BJ (cell line): ENCODE data around the gene OSM. TPM values are rescaled to one million over a fixed set of nuclear protein-coding genes. Genes with fewer than 3 reads are reported as not detected.
A peak's percentile ranks its signal among the peaks of the same experiment; 100 is the strongest.

Experiments used
- CTCF ChIA-PET: fragments of 350-600 bp; formaldehyde crosslinking; extraction: SDS; loops from one replicate; lab custom pipeline; 2021; ENCODE audit warnings: antibody characterized with exemption, inconsistent platforms; lab: Yijun Ruan, JAX
- POLR2A ChIA-PET: fragments of 300-600 bp; sonication (Branson Sonifier 250); formaldehyde crosslinking; extraction: SDS; loops from one replicate; lab custom pipeline; 2021; ENCODE audit warnings: antibody characterized with exemption; lab: Charles Lee
- DNase-seq: peaks from one replicate; pipeline ENCODE4 v3.0.0-alpha.2; 2011; ENCODE audit warnings: low read depth
- H3K27me3 ChIP-seq: 2 replicates; pipeline ENCODE4 v1.6.0; 2011; ENCODE audit warnings: low read length; ENCODE audit not compliant: control insufficient read depth, insufficient read depth
- H3K36me3 ChIP-seq: 2 replicates; pipeline ENCODE4 v1.5.1; 2011; ENCODE audit warnings: low read length; ENCODE audit not compliant: control insufficient read depth, insufficient read depth
- H3K4me3 ChIP-seq: 2 replicates; pipeline ENCODE4 v1.5.1; 2011; ENCODE audit warnings: low read depth, mild to moderate bottlenecking, control low read depth, low read length
- polyA plus RNA-seq: library from polyadenylated mRNA; depleted of rRNA; stranded (reverse); fragments of >200 nt; gene quantifications from 2 replicates; pipeline ENCODE4 v1.2.3, GENCODE V29; 2011
- TF ChIP-seq, protein P1 (sequence below): IDR thresholded peaks from 2 replicates; pipeline ENCODE4 v1.5.1; 2011; ENCODE audit warnings: low read depth, mild to moderate bottlenecking, control low read depth, inconsistent platforms, low read length, moderate library complexity; ENCODE audit not compliant: insufficient read depth

Gene OSM
- polyA plus RNA-seq, 1 experiment: not detected

- TF ChIP-seq, protein P1, sequence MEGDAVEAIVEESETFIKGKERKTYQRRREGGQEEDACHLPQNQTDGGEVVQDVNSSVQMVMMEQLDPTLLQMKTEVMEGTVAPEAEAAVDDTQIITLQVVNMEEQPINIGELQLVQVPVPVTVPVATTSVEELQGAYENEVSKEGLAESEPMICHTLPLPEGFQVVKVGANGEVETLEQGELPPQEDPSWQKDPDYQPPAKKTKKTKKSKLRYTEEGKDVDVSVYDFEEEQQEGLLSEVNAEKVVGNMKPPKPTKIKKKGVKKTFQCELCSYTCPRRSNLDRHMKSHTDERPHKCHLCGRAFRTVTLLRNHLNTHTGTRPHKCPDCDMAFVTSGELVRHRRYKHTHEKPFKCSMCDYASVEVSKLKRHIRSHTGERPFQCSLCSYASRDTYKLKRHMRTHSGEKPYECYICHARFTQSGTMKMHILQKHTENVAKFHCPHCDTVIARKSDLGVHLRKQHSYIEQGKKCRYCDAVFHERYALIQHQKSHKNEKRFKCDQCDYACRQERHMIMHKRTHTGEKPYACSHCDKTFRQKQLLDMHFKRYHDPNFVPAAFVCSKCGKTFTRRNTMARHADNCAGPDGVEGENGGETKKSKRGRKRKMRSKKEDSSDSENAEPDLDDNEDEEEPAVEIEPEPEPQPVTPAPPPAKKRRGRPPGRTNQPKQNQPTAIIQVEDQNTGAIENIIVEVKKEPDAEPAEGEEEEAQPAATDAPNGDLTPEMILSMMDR: no peak
These were observed 38.0 kb upstream of the OSM start for GRCh38 chr22:30304495-30305244.

DNA sequence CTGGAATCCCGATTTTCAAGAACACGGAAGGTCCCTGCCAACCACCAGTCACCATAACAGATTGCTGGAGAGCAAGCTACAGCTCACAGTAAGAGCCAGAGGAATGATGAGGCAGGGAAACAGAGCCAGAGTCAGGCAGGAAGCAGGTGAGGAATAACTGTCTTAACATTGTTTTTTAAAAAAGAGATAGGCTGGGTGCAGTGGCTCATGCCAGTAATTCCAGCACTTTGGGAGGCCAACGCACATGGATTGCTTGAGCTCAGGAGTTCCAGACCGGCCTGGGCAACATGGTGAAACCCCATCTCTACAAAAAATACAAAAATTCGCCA lies 36.1 kb upstream of the OSM start:
- CTCF ChIA-PET: interaction anchor here (1.1 to 5.5 kb wide), 4 partner anchors 14 to 88 kb away, joined by 3 to 31 read pairs (median 6); partner anchors contain the start of gene CASTOR1
- POLR2A ChIA-PET: interaction anchor here (0.7 kb wide), 1 partner anchor 945 kb away, joined by 4 read pairs; no protein-coding TSS in a partner anchor
- TF ChIP-seq, protein P1: no peak
- H3K36me3 ChIP-seq: peaks cover 30% of the 10 kb centered on the region
- no peaks in the 10 kb centered on the region for H3K27me3 ChIP-seq
- H3K4me3 ChIP-seq: no peak overlapping the region
- DNase-seq: no peak

More at GRCh38 chr22:30304495-30305244, 38.0 kb upstream of the OSM start:
- ChIA-PET CTCF (interaction anchor here (2.4 to 5.5 kb wide), 2 partner anchors 16 to 19 kb away, joined by 9 to 31 read pairs; partner anchors contain the start of gene CASTOR1), POLR2A (no interaction called here)
- Histone ChIP-seq H3K36me3 (peaks cover 14% of the 10 kb centered on the region), H3K27me3 (no peaks in the 10 kb centered on the region), H3K4me3 (no peak overlapping the region)
- no peak for DNase-seq

DNA sequence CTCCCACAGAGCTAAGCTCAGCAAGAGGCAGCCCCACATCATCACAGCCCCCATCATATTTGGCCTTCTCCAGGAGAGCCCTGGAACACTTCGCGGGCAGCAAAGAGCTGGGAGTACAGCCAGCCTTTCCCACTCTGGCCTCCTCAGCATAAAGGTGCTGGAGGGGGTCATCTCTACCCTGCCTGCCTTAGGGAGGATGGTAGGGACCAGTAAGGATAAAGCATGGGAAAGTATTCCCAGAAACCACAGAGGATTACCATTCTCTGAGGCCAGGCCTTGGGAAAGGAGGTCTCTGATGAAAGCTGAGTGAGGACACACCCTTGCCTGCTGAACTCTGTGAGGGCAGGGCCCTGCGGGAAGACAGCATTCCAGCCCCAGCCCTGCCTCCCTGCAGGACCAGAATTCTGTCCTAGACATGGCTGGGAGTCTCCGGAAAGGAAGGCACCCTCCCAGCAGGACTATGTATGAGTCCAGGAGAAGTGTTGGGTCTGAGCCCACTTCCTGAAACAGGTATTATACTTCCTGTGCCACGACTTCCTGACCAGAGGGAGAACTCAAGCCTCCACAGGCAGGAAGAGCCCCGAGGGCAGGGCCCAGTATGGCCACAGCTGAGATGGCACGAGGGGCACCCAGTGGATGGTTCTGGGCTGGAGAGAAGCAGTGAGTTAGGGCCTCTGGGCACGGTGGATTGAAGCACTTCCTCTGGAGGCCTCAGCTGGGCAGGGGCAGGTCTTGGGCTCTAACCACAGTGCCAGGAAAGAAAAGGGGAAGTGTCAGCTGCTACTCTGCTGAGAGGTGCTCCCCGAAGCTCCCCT lies 35.6 kb upstream of the OSM start:
- Histone ChIP-seq H3K4me3 (no peak overlapping the region), H3K27me3 (no peaks in the 10 kb centered on the region), H3K36me3 (peaks cover 35% of the 10 kb centered on the region)
- POLR2A ChIA-PET: interaction anchor here (0.7 kb wide), 1 partner anchor 945 kb away, joined by 4 read pairs; no protein-coding TSS in a partner anchor
- CTCF ChIA-PET: interaction anchor here (1.1 to 5.5 kb wide), 5 partner anchors 13 to 88 kb away, joined by 3 to 31 read pairs (median 3); partner anchors contain the start of genes CASTOR1, CCDC157 and SF3A1
- TF ChIP-seq, protein P1: no peak
- peak; percentile 52 for DNase-seq

DNA sequence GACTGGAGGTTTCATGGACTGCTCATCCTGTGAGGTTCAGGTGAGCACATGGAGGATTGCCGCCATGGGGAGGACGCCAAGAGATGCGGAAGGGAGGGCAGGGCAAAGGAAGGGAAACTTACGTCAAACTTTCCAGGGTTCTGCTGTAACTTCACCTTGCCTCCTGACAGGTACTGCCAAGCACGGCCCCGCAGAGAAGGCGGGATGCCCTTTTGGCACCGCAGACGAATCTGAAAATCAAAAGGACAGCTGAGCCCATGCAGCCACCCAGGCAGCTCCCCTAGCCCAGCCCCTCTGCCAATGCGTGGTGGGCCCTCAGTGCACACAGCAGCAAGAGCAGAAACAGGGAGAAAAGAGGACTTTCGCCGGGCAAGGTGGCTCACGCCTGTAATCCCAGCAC lies 32.7 kb upstream of the OSM start:
- Histone ChIP-seq H3K27me3 (no peaks in the 10 kb centered on the region), H3K36me3 (peaks cover 50% of the 10 kb centered on the region), H3K4me3 (no peak overlapping the region)
- ChIA-PET CTCF (interaction anchor here (1.9 to 5.5 kb wide), 2 partner anchors 10 to 11 kb away, joined by 6 to 31 read pairs; partner anchors contain the start of gene CASTOR1), POLR2A (no interaction called here)
- no peak for DNase-seq
- TF ChIP-seq, protein P1: no peak
